ENCODE results near the gene SH3BGRL2.

The SH3BGRL2 gene

GRCh38 chr6:79630883-79631692 lies at the start of gene SH3BGRL2:
TSS of gene SH3BGRL2 (plus strand) at chr6:79631329. CDS start at chr6:79631462, 133 bp downstream.
- DNase-seq (ENCODE audit: low read depth in 2 of 2), result peak in 1 of 2 donors; percentile 16

GRCh38 chr6:79584332-79584731 lies 46.8 kb upstream of the SH3BGRL2 start:
- no peak for DNase-seq (ENCODE audit: low read depth in 2 of 2)

- DNase-seq (ENCODE audit: low read depth in 2 of 2), result no peak
Observed at GRCh38 chr6:79586548-79586947, 44.6 kb upstream of the SH3BGRL2 start.

GRCh38 chr6:79589701-79590100 lies 41.4 kb upstream of the SH3BGRL2 start:
- no peak for DNase-seq (ENCODE audit: low read depth in 2 of 2)

- DNase-seq (ENCODE audit: low read depth in 2 of 2), result no peak
Observed at GRCh38 chr6:79597155-79597554, 34.0 kb upstream of the SH3BGRL2 start.

GRCh38 chr6:79598012-79598411 lies 33.1 kb upstream of the SH3BGRL2 start:
- DNase-seq (ENCODE audit: low read depth in 2 of 2), result no peak

- no peak for DNase-seq (ENCODE audit: low read depth in 2 of 2)
Observed at GRCh38 chr6:79599725-79600259, 31.3 kb upstream of the SH3BGRL2 start.

GRCh38 chr6:79600313-79600712 lies 30.8 kb upstream of the SH3BGRL2 start:
- no peak for DNase-seq (ENCODE audit: low read depth in 2 of 2)

- no peak for DNase-seq (ENCODE audit: low read depth in 2 of 2)
Observed at GRCh38 chr6:79600812-79601609, 30.1 kb upstream of the SH3BGRL2 start.

- no peak for DNase-seq (ENCODE audit: low read depth in 2 of 2)
Observed at GRCh38 chr6:79602859-79603258, 28.3 kb upstream of the SH3BGRL2 start.

GRCh38 chr6:79604583-79605037 lies 26.5 kb upstream of the SH3BGRL2 start:
- DNase-seq (ENCODE audit: low read depth in 2 of 2), result no peak

GRCh38 chr6:79605061-79605460 lies 26.1 kb upstream of the SH3BGRL2 start:
- DNase-seq (ENCODE audit: low read depth in 2 of 2), result no peak

- no peak for DNase-seq (ENCODE audit: low read depth in 2 of 2)
Observed at GRCh38 chr6:79605968-79606764, 25.0 kb upstream of the SH3BGRL2 start.

- no peak for DNase-seq (ENCODE audit: low read depth in 2 of 2)
Observed at GRCh38 chr6:79607000-79607399, 24.1 kb upstream of the SH3BGRL2 start.

- DNase-seq (ENCODE audit: low read depth in 2 of 2), result no peak
Observed at GRCh38 chr6:79608334-79609224, 22.6 kb upstream of the SH3BGRL2 start.

GRCh38 chr6:79609225-79609595 lies 21.9 kb upstream of the SH3BGRL2 start:
- no peak for DNase-seq (ENCODE audit: low read depth in 2 of 2)

GRCh38 chr6:79610306-79611009 lies 20.7 kb upstream of the SH3BGRL2 start:
- no peak for DNase-seq (ENCODE audit: low read depth in 2 of 2)

GRCh38 chr6:79612457-79612856 lies 18.7 kb upstream of the SH3BGRL2 start:
- no peak for DNase-seq (ENCODE audit: low read depth in 2 of 2)

- DNase-seq (ENCODE audit: low read depth in 2 of 2), result no peak
Observed at GRCh38 chr6:79612918-79613317, 18.2 kb upstream of the SH3BGRL2 start.

- no peak for DNase-seq (ENCODE audit: low read depth in 2 of 2)
Observed at GRCh38 chr6:79613912-79614311, 17.2 kb upstream of the SH3BGRL2 start.

All from stimulated activated CD8-positive, alpha-beta memory T cell treated with anti-CD3 and anti-CD28 coated beads, Interleukin-7, amount 100 ng/mL, for 4 hours (primary cell).